Naive B cell (primary cell): Measurements from ENCODE around the gene HYDIN. TPM values are rescaled to one million over a fixed set of nuclear protein-coding genes. Genes with fewer than 3 reads are reported as not detected.
A peak's percentile ranks its signal among the peaks of the same experiment; 100 is the strongest.
"Not testable (repeated sequence)": the region's sequence is repeated elsewhere in the genome, so short reads cannot be mapped to it uniquely, and the experiment has no call there.

Experiments
- ATAC-seq, 2 donors: fragments of 150-1000 bp; cut with Tn5 transposase; 2 replicates each; pipeline ENCODE4 v1.10.0; 2021; ENCODE audit warnings: low read depth in 2 of 2, mild to moderate bottlenecking in 2 of 2, moderate library complexity in 2 of 2
- DNase-seq: peaks from one replicate; pipeline ENCODE4 v3.0.0; 2022
- H3K27ac Mint-ChIP-seq, 6 donors: one replicate each; pipeline ENCODE4 v1.8.0; 2020 to 2022; ENCODE audit warnings: mild to moderate bottlenecking in 6 of 6, mixed read lengths in 6 of 6, moderate library complexity in 5 of 6, inconsistent platforms in 2 of 6
- H3K27me3 Mint-ChIP-seq, 3 donors: one replicate each; pipeline ENCODE4 v1.8.0; 2021 to 2022; ENCODE audit warnings: mixed read lengths in 3 of 3, mild to moderate bottlenecking in 1 of 3
- H3K36me3 Mint-ChIP-seq, 2 donors: one replicate each; pipeline ENCODE4 v1.8.0; 2020 to 2022; ENCODE audit warnings: mixed read lengths in 2 of 2, inconsistent platforms in 1 of 2, mild to moderate bottlenecking in 1 of 2
- H3K4me1 Mint-ChIP-seq, 3 donors: one replicate each; pipeline ENCODE4 v1.8.0; 2020 to 2022; ENCODE audit warnings: mixed read lengths in 3 of 3, inconsistent platforms in 1 of 3, mild to moderate bottlenecking in 1 of 3, moderate library complexity in 1 of 3
- H3K4me3 Mint-ChIP-seq, 8 donors: one replicate each; pipeline ENCODE4 v1.8.0; 2020 to 2022; ENCODE audit warnings: mild to moderate bottlenecking in 8 of 8, mixed read lengths in 8 of 8, moderate library complexity in 8 of 8, inconsistent platforms in 2 of 8
- H3K9me3 Mint-ChIP-seq, 7 donors: one replicate each; pipeline ENCODE4 v1.8.0; 2020 to 2022; ENCODE audit warnings: mixed read lengths in 7 of 7, mild to moderate bottlenecking in 5 of 7, inconsistent platforms in 2 of 7, moderate library complexity in 1 of 7
- polyA plus RNA-seq, 6 donors: library from polyadenylated mRNA; unstranded; fragments of 300-500 nt; fragmentation: Illumina TruSeq; gene quantifications; one replicate each; pipeline ENCODE4 v1.2.3, GENCODE V29; 2021; ENCODE audit warnings: low read depth in 6 of 6

HYDIN gene
- polyA plus RNA-seq, 6 donors from 2014 or later = 0.23 TPM; not detected in 5

DNA sequence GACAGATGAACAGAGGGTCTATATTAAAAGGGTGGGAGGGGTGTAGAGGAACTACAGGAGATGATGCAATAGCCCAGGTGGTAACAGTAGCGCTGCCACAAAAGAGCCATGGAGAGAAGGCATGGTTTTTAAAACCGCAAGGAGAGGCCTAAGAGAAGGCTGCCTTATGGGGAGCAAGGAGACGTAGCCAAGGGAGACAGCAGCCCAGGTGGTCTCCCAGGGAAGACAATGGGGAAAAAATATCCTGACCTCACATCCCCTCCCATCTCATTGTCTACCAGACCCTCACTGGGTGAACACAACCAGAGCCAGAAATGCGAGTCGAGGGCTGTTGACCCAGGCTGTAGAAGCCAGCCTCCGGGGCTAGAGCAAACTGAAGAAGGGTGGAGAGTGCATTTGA lies 77.2 kb downstream of the HYDIN start:
- DNase-seq, ATAC-seq, H3K27me3 Mint-ChIP-seq, H3K27ac Mint-ChIP-seq, H3K4me3 Mint-ChIP-seq, H3K9me3 Mint-ChIP-seq, H3K36me3 Mint-ChIP-seq, H3K4me1 Mint-ChIP-seq: not testable (repeated sequence)

DNA sequence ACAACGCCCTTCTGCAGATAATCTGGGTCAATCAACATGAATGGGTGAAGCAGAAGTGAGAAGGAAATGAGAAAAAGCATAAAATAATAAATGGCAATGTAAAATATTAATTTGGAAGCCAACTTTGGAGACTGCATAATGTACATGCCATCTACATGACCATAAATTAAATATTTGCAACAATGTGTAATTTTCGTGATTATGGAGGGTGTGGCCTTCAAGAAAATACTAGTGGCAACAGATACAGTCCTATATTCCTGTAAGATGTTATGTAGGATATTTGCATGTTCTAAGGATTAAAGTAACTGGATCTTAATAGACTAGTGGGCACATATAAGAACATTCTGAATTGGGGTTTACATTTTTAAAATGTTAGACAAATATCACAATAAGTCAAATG lies 78.9 kb downstream of the HYDIN start:
- H3K27ac Mint-ChIP-seq, H3K36me3 Mint-ChIP-seq, H3K27me3 Mint-ChIP-seq, DNase-seq, H3K4me3 Mint-ChIP-seq, H3K9me3 Mint-ChIP-seq, H3K4me1 Mint-ChIP-seq, ATAC-seq: not testable (repeated sequence)

DNA sequence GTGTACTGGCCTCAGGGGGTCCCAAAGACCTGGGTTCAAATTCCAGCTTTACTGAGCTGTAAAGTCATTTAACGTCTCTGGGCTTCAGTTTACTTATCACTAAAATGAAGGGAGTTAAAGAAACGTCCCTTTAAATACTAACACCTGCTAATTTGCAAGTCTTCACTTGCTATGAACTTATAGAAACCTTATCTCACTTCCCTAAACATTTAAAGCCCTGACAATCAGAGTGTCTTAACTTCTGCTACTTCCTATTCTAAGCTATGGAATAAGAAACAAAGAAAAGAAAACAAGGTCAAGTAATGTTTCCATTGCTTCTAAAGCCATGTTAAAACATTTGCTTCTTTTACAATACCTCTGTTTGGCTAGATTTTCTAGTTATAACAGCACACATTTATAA lies 87.3 kb downstream of the HYDIN start:
- H3K9me3 Mint-ChIP-seq, H3K27me3 Mint-ChIP-seq, DNase-seq, H3K27ac Mint-ChIP-seq, H3K36me3 Mint-ChIP-seq, H3K4me1 Mint-ChIP-seq, H3K4me3 Mint-ChIP-seq, ATAC-seq: not testable (repeated sequence)

DNA sequence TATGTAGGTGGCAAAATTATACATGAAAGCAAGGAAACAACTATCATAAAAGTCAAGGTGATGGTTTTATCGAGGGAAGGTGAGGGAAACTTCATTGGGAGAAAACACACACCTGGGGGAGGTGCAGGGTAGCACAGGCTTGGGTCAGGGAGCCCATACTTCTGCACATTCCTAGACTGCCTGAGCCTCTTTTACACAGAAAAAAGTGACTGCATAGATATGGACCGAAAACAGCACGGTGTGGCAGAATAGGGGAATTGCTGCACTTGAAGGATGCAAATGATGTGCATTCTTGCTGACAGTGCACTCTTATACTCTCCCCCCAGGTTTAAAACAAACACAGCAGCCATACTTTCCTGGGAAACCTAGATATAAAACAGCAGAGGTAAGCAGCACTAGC lies 120.0 kb downstream of the HYDIN start:
- not testable (repeated sequence) for DNase-seq, H3K27me3 Mint-ChIP-seq, H3K36me3 Mint-ChIP-seq, H3K4me3 Mint-ChIP-seq, H3K9me3 Mint-ChIP-seq, ATAC-seq, H3K27ac Mint-ChIP-seq, H3K4me1 Mint-ChIP-seq

- not testable (repeated sequence) for H3K27ac Mint-ChIP-seq, H3K9me3 Mint-ChIP-seq, H3K27me3 Mint-ChIP-seq, ATAC-seq, DNase-seq, H3K4me3 Mint-ChIP-seq, H3K36me3 Mint-ChIP-seq, H3K4me1 Mint-ChIP-seq
Observed at GRCh38 chr16:71109656-71110208, 120.8 kb downstream of the HYDIN start.

GRCh38 chr16:71105881-71106280 lies 124.6 kb downstream of the HYDIN start:
- not testable (repeated sequence) for H3K36me3 Mint-ChIP-seq, H3K4me3 Mint-ChIP-seq, H3K27me3 Mint-ChIP-seq, H3K27ac Mint-ChIP-seq, H3K4me1 Mint-ChIP-seq, DNase-seq, H3K9me3 Mint-ChIP-seq, ATAC-seq

DNA sequence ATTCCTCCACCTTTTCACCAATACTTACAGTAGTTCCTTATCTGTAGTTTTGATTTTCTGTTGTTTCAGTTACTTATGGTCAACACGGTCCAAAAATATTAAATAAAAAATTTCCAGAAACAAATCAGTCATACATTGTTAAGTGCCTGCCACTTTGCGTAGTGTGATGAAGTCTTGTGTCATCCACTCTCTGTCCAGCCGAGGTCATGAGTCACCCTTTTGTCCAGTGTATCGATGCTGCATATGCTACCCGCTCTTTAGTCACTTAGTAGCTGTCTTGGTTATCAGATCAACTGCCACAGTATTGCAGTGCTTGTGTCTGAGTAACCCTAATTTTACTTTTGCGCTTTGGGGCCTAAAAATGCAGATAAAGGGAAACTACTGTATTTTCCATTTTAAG lies 146.9 kb downstream of the HYDIN start:
- not testable (repeated sequence) for H3K4me3 Mint-ChIP-seq, DNase-seq, H3K9me3 Mint-ChIP-seq, H3K27me3 Mint-ChIP-seq, ATAC-seq, H3K27ac Mint-ChIP-seq, H3K4me1 Mint-ChIP-seq, H3K36me3 Mint-ChIP-seq

GRCh38 chr16:71080777-71081176 lies 149.7 kb downstream of the HYDIN start:
- H3K27ac Mint-ChIP-seq, H3K4me3 Mint-ChIP-seq, H3K9me3 Mint-ChIP-seq, H3K4me1 Mint-ChIP-seq, ATAC-seq, DNase-seq, H3K27me3 Mint-ChIP-seq, H3K36me3 Mint-ChIP-seq: not testable (repeated sequence)

GRCh38 chr16:71080262-71080661 lies 150.3 kb downstream of the HYDIN start:
- H3K27me3 Mint-ChIP-seq, DNase-seq, H3K9me3 Mint-ChIP-seq, ATAC-seq, H3K4me3 Mint-ChIP-seq, H3K27ac Mint-ChIP-seq, H3K4me1 Mint-ChIP-seq, H3K36me3 Mint-ChIP-seq: not testable (repeated sequence)

GRCh38 chr16:71070651-71071050 lies 159.9 kb downstream of the HYDIN start:
- H3K36me3 Mint-ChIP-seq, H3K4me3 Mint-ChIP-seq, DNase-seq, H3K27ac Mint-ChIP-seq, H3K27me3 Mint-ChIP-seq, H3K4me1 Mint-ChIP-seq, ATAC-seq, H3K9me3 Mint-ChIP-seq: not testable (repeated sequence)

DNA sequence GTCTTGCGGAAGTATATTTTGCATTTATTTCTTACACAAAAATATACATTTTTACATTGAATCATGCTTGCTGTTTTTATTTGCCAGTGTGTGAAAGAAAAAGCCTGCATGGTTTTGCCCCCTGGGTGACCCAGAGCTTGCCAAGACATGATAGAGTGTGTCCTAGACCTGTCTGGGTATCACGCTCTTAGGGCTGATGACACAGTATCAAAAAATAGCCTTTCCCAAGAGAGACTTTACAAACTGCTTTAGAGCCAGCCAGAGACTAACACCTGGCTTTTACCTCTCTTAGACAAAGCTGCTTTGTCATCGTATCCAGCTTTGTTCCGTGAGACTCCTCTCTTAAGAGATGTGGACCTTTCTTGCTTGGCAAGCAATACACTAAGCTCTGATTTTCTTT lies 160.7 kb downstream of the HYDIN start:
- not testable (repeated sequence) for ATAC-seq, DNase-seq, H3K36me3 Mint-ChIP-seq, H3K4me3 Mint-ChIP-seq, H3K9me3 Mint-ChIP-seq, H3K27me3 Mint-ChIP-seq, H3K4me1 Mint-ChIP-seq
- peak overlapping the region in 1 of 6 donors; percentile 74 for H3K27ac Mint-ChIP-seq

GRCh38 chr16:71053897-71054609 lies 176.5 kb downstream of the HYDIN start:
- not testable (repeated sequence) for H3K4me1 Mint-ChIP-seq, H3K36me3 Mint-ChIP-seq, H3K4me3 Mint-ChIP-seq, DNase-seq, ATAC-seq, H3K9me3 Mint-ChIP-seq, H3K27me3 Mint-ChIP-seq, H3K27ac Mint-ChIP-seq

GRCh38 chr16:71050307-71050706 lies 180.2 kb downstream of the HYDIN start:
- H3K27me3 Mint-ChIP-seq, ATAC-seq, H3K36me3 Mint-ChIP-seq, H3K27ac Mint-ChIP-seq, H3K4me1 Mint-ChIP-seq, DNase-seq, H3K4me3 Mint-ChIP-seq, H3K9me3 Mint-ChIP-seq: not testable (repeated sequence)

DNA sequence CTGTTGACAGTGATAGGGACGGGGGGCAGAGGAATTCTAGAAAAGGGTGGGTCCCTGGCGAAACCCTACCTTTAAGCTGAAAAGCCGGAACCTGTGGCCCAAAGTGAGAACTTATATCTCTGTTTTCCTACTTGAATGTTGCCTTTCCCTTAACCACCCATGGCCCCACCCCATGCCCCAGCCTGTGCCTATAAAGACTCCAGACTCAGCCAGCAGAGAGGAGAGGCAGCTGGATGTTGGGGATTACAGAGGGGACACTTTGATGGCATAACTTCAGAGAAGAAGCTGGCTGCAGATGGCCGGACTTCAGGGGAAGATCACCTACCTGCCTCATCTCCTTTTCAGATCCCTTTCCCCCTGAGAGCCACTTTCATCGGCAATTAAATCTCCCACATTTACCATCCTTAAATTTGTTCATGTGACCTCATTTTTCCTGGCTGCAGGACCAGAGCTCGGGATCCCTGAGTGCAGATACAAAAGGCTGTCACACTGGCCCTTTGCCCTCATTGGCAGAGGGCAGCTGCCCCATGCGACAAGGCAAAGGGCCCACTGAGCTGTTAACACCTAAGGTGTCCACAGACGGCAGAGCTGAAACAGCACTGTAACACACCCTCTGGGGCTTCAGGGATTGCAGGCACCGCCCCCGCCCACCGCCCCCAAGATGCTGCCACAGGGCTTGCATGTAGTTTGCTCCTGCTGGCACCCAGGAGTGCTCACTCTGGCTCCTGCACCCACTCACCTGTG lies 191.0 kb downstream of the HYDIN start:
- not testable (repeated sequence) for H3K4me1 Mint-ChIP-seq, H3K36me3 Mint-ChIP-seq, H3K9me3 Mint-ChIP-seq, H3K27me3 Mint-ChIP-seq, H3K27ac Mint-ChIP-seq, ATAC-seq, DNase-seq, H3K4me3 Mint-ChIP-seq
